Uterus (tissue), 4 donors: ENCODE data around the gene VRTN. TPM values are rescaled to one million over a fixed set of nuclear protein-coding genes. Genes with fewer than 3 reads are reported as not detected.

Experiments
- DNase-seq, 2 donors: peaks; one replicate each; pipeline ENCODE4 v3.0.0-alpha.2; 2019 to 2020
- H3K27ac ChIP-seq, 2 donors: fragments of 200-600 bp; sonication (generic); 1 replicate in 1 of 2; 2 replicates in 1 of 2; pipeline ENCODE4 v1.5.1; 2016 to 2018
- H3K27me3 ChIP-seq, 2 donors: fragments of 200-600 bp; sonication (generic); one replicate each; pipeline ENCODE4 v1.5.1; 2018 to 2019; ENCODE audit warnings: control low read depth in 1 of 2
- H3K36me3 ChIP-seq, 2 donors: fragments of 200-600 bp; sonication (generic); one replicate each; pipeline ENCODE4 v1.5.1; 2019; ENCODE audit warnings: control low read depth in 1 of 2
- H3K4me1 ChIP-seq, 2 donors: fragments of 200-600 bp; sonication (generic); one replicate each; pipeline ENCODE4 v1.5.1; 2018 to 2019; ENCODE audit warnings: control low read depth in 1 of 2
- H3K4me3 ChIP-seq, 2 donors: fragments of 200-600 bp; sonication (generic); 1 replicate in 1 of 2; 2 replicates in 1 of 2; pipeline ENCODE4 v1.5.1; 2018 to 2019; ENCODE audit warnings: mild to moderate bottlenecking in 1 of 2
- H3K9me3 ChIP-seq, 2 donors: fragments of 200-600 bp; sonication (generic); one replicate each; pipeline ENCODE4 v1.5.1; 2019; ENCODE audit warnings: control low read depth in 1 of 2
- CTCF ChIP-seq, 4 experiments: fragments of 200-600 bp in 2 of 4; fragments of 450-650 bp in 2 of 4; sonication (generic) in 2 of 4; IDR thresholded peaks; one replicate each; pipeline ENCODE4 v1.5.1; 2016 to 2019; ENCODE audit warnings: antibody characterized with exemption in 4 of 4, mild to moderate bottlenecking in 2 of 4, moderate library complexity in 1 of 4
- POLR2A ChIP-seq, 2 donors: fragments of 450-650 bp; IDR thresholded peaks; one replicate each; pipeline ENCODE4 v1.6.1; 2016; ENCODE audit warnings: antibody characterized with exemption in 2 of 2, mild to moderate bottlenecking in 1 of 2, moderate library complexity in 1 of 2
- intact Hi-C: fragments of 100-400 bp; cut with DNase I; formaldehyde crosslinking; loops from one replicate; pipeline ENCODE4 v1.15.1; 2023; ENCODE audit warnings: low total_unique reads
- total RNA-seq, 4 donors: library from RNA; depleted of rRNA in 3 of 4; stranded (reverse); fragments of >200 nt in 3 of 4; gene quantifications; one replicate each; pipeline versions ENCODE4 v1.1.0 to v1.2.4, GENCODE V29; 2014 to 2023
- donor health status: DM: yes; HTN: yes; CAD: no.

The VRTN gene
- total RNA-seq, 4 donors from 2014 or later = 0.21 TPM; not detected in 3

DNA sequence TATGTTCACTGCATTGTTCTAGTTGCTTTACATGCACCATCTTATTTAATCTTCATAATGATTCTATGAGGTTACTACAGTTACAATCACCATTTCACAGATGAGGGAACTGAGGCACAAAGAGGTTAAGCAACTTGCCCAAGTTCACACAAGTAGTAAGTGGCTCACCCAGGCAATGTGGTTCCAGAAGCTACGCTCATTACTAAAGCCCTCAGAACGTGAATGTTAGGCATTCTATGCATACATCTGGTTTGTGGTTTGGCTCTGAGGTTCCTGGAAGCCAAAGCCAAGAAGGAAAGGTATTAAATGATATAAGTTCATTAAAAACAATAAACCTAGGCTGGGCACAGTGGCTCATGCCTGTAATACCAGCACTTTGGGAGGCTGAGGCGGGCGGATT lies 14.4 kb upstream of the VRTN start:
- Histone ChIP-seq H3K36me3 (no peaks in the 10 kb centered on the region), H3K4me3 (no peak overlapping the region), H3K27me3 (no peaks in the 10 kb centered on the region), H3K9me3 (no peaks in the 10 kb centered on the region), H3K27ac (no peak overlapping the region), H3K4me1 (no peaks in the 10 kb centered on the region)
- intact Hi-C loops = no loop called here
- TF ChIP-seq CTCF (IDR thresholded peaks at IDR 0.05) = no peak
- TF ChIP-seq POLR2A (IDR thresholded peaks at IDR 0.05) = no peak
- no peak for DNase-seq

DNA sequence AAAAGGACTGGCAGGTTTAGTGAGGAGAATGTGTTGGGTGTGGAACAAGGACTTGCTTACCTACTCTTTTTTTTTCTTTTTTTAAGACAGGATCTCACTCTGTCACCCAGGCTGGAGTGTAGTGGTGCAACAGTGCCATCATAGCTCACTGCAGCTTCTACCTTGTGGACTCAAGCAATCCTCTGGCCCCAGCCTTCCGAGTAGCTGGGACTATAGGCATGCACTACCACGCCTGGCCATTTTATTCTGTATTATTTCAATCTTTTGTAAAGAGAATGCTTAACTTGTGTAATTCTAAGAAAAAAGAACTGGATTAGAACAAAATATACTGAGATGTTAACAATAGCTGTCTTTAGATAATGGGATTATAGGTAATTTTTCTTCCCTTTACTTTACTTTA lies 1.9 kb upstream of the VRTN start:
- H3K27me3 ChIP-seq = no peaks in the 10 kb centered on the region
- intact Hi-C loops = no loop called here
- H3K36me3 ChIP-seq = no peaks in the 10 kb centered on the region
- no peaks in the 10 kb centered on the region for H3K4me1 ChIP-seq
- no peak for DNase-seq
- H3K4me3 ChIP-seq = no peak overlapping the region
- TF ChIP-seq POLR2A (IDR thresholded peaks at IDR 0.05) (no peak), CTCF (IDR thresholded peaks at IDR 0.05) (no peak)
- no peak overlapping the region for H3K27ac ChIP-seq
- no peaks in the 10 kb centered on the region for H3K9me3 ChIP-seq

- Histone ChIP-seq H3K4me1 (no peaks in the 10 kb centered on the region), H3K36me3 (no peaks in the 10 kb centered on the region), H3K4me3 (no peak overlapping the region), H3K27me3 (no peaks in the 10 kb centered on the region), H3K27ac (no peak overlapping the region), H3K9me3 (no peaks in the 10 kb centered on the region)
- no peak for DNase-seq
- TF ChIP-seq POLR2A (IDR thresholded peaks at IDR 0.05) (no peak), CTCF (IDR thresholded peaks at IDR 0.05) (no peak)
- intact Hi-C loops = no loop called here
Measured at GRCh38 chr14:74347097-74347794, 1.0 kb upstream of the VRTN start.

- H3K27ac ChIP-seq = no peak overlapping the region
- no peaks in the 10 kb centered on the region for H3K9me3 ChIP-seq
- H3K27me3 ChIP-seq = no peaks in the 10 kb centered on the region
- DNase-seq = no peak
- intact Hi-C loops = no loop called here
- no peaks in the 10 kb centered on the region for H3K4me1 ChIP-seq
- H3K4me3 ChIP-seq = no peak overlapping the region
- H3K36me3 ChIP-seq = no peaks in the 10 kb centered on the region
- TF ChIP-seq CTCF (IDR thresholded peaks at IDR 0.05) (no peak), POLR2A (IDR thresholded peaks at IDR 0.05) (no peak)
Measured at GRCh38 chr14:74347795-74348100, 523 bp upstream of the VRTN start.

GRCh38 chr14:74348735-74349463 lies 628 bp downstream of the VRTN start:
- no peak for DNase-seq
- intact Hi-C loops = no loop called here
- no peaks in the 10 kb centered on the region for H3K4me1 ChIP-seq
- TF ChIP-seq CTCF (IDR thresholded peaks at IDR 0.05) = no peak
- TF ChIP-seq POLR2A (IDR thresholded peaks at IDR 0.05) = no peak
- H3K36me3 ChIP-seq = no peaks in the 10 kb centered on the region
- H3K4me3 ChIP-seq = no peak overlapping the region
- no peak overlapping the region for H3K27ac ChIP-seq
- no peaks in the 10 kb centered on the region for H3K27me3 ChIP-seq
- H3K9me3 ChIP-seq = no peaks in the 10 kb centered on the region
